Calu3 (cell line): Measurements from ENCODE around the gene RNF213. TPM values are rescaled to one million over a fixed set of nuclear protein-coding genes. Genes with fewer than 3 reads are reported as not detected.

Experiments
- BruUV-seq: library from RNA; stranded (reverse); fragments of 400-500 nt; replicated peaks from 2 replicates; lab custom pipeline; 2021; lab: Mats Ljungman, UMichigan
- CTCF ChIA-PET: fragments of 300-600 bp; sonication (Branson Sonifier 250); formaldehyde crosslinking; loops from one replicate; lab custom pipeline; 2022; ENCODE audit warnings: antibody characterized with exemption; lab: Charles Lee
- DNase-seq: peaks from one replicate; pipeline ENCODE4 v3.0.0; 2022
- H3K27ac Mint-ChIP-seq: one replicate; pipeline ENCODE4 v1.8.0; 2022; ENCODE audit warnings: mixed read lengths; ENCODE audit not compliant: unreplicated experiment
- H3K27me3 Mint-ChIP-seq: one replicate; pipeline ENCODE4 v1.8.0; 2022; ENCODE audit warnings: mixed read lengths; ENCODE audit not compliant: unreplicated experiment
- H3K36me3 Mint-ChIP-seq: one replicate; pipeline ENCODE4 v1.8.0; 2022; ENCODE audit warnings: mild to moderate bottlenecking, moderate library complexity, mixed read lengths; ENCODE audit not compliant: insufficient read depth, unreplicated experiment
- H3K4me1 Mint-ChIP-seq: one replicate; pipeline ENCODE4 v1.8.0; 2022; ENCODE audit warnings: mild to moderate bottlenecking, low read depth, mixed read lengths; ENCODE audit not compliant: unreplicated experiment
- H3K4me3 Mint-ChIP-seq: one replicate; pipeline ENCODE4 v1.8.0; 2022; ENCODE audit warnings: mild to moderate bottlenecking, low read depth, moderate library complexity, mixed read lengths; ENCODE audit not compliant: unreplicated experiment
- H3K9me3 Mint-ChIP-seq: one replicate; pipeline ENCODE4 v1.8.0; 2022; ENCODE audit warnings: low read depth, mixed read lengths; ENCODE audit not compliant: unreplicated experiment
- intact Hi-C: fragments of 100-400 bp; cut with micrococcal nuclease; formaldehyde crosslinking; loops from one replicate; pipeline ENCODE4 v1.10.0; 2022; ENCODE audit not compliant: unreplicated experiment
- total RNA-seq: library from RNA; stranded (reverse); gene quantifications from 2 replicates; pipeline ENCODE4 v1.2.3, GENCODE V29; 2022
- TF ChIP-seq, protein P1 (sequence below): fragments of 200-600 bp; IDR thresholded peaks from one replicate; pipeline ENCODE4 v1.8.0; 2022; ENCODE audit warnings: antibody characterized with exemption; ENCODE audit not compliant: unreplicated experiment

The RNF213 gene
- total RNA-seq, 1 experiment from 2014 or later, result 221 TPM

DNA sequence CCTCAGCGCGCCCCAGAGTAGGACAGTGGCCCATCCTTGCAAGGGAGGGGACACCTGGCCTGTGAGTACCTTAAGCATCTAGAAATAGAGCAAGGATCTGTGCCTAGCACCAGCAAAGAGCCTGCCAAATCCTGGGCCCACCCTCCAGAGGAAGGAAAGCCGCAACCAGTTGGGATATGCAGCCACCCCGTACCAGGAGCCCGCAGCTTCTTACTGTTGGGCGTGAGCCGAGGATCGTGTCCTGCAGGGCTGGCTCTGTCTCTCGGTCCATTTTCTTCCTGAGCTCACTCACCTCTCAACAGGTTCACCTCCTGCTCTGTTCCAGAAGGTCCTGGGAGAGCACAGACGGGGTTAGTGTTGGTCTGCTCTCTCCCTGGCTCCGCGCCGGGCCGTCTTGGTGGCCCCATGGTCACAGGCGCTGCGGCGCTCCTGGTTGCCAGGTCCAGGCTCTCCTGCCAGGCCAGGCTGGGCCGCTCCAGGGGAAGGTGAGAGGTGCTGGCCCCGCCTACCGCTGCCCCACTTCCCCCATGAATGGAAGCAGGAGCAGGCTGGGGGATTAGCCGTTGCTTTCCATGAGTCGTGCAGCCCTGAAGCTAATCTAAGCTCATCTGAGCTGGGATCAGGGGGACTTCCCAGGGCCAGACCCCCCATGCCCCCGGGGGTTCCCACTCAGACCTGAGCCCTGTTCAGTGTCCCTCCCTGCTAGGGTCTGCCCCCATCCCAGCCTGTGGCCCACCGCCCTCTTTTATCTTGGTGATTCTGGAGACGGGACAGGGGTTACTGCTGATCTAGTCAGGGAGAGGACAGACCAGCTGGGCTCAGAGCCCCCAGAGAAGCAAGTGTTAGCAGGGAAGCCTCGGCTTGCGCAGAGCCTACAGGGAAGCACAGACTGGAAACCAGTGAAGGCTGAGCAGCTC, 167.0 kb downstream of the RNF213 start:
- no TSS peak for BruUV-seq
- Mint-ChIP-seq H3K4me3 (no peak overlapping the region), H3K27ac (no peak overlapping the region), H3K36me3 (peaks cover 15% of the 10 kb centered on the region), H3K27me3 (no peaks in the 10 kb centered on the region), H3K9me3 (no peaks in the 10 kb centered on the region), H3K4me1 (no peaks in the 10 kb centered on the region)
- TF ChIP-seq, protein P1, sequence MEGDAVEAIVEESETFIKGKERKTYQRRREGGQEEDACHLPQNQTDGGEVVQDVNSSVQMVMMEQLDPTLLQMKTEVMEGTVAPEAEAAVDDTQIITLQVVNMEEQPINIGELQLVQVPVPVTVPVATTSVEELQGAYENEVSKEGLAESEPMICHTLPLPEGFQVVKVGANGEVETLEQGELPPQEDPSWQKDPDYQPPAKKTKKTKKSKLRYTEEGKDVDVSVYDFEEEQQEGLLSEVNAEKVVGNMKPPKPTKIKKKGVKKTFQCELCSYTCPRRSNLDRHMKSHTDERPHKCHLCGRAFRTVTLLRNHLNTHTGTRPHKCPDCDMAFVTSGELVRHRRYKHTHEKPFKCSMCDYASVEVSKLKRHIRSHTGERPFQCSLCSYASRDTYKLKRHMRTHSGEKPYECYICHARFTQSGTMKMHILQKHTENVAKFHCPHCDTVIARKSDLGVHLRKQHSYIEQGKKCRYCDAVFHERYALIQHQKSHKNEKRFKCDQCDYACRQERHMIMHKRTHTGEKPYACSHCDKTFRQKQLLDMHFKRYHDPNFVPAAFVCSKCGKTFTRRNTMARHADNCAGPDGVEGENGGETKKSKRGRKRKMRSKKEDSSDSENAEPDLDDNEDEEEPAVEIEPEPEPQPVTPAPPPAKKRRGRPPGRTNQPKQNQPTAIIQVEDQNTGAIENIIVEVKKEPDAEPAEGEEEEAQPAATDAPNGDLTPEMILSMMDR, result no peak
- CTCF ChIA-PET, result interaction anchor here (0.5 to 1.1 kb wide), 9 partner anchors 12 to 561 kb away, joined by 3 to 11 read pairs (median 4); no protein-coding TSS in a partner anchor
- DNase-seq, result no peak
- intact Hi-C loops, result loop anchor here (2.0 kb wide), 2 partner anchors 147 to 553 kb away; no protein-coding TSS in a partner anchor

DNA sequence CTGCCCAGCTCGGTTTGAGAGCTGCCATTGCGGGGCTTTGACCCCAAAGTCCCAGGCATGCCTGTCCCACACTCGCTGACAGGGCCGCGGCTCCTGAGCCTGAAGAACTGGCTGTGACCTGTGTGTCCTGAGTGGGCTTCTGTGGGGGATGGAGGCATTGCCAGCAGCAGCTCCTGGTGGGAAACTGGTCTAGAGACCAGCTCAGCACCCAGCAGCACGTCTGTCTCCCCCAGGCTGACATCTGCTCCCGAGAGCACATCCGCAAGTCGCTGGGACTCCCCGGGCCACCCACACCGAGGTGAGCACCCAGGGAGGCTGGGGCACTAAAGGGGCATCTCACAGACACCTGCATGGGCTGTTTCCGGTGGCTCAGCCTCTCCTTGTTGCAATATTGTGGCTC, 167.7 kb downstream of the RNF213 start:
- Mint-ChIP-seq H3K27me3 (no peaks in the 10 kb centered on the region), H3K27ac (no peak overlapping the region), H3K36me3 (peaks cover 15% of the 10 kb centered on the region), H3K4me3 (no peak overlapping the region), H3K4me1 (no peaks in the 10 kb centered on the region), H3K9me3 (no peaks in the 10 kb centered on the region)
- no TSS peak for BruUV-seq
- intact Hi-C loops, result no loop called here
- TF ChIP-seq, protein P1, result no peak
- CTCF ChIA-PET, result no interaction called here
- DNase-seq, result no peak

DNA sequence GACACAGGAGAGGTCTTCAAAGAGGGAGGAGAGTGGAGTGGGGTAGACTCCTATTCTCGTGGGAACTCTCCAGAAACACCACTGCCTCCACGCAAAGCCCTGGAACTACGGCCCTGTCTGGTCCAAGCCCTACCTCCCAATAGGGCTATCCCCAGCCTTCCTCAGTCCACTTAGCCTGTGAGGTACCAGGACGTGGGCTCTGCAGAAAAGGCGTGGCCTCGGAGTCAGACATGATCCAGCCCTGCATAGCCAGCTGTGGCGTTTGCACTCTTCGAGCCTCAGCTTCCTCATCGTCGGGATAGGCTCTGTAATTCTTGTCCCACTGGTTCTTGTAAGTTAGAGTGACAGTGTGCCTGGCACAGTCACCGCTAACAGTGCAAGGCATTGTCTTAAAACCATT, 168.1 kb downstream of the RNF213 start:
- CTCF ChIA-PET, result no interaction called here
- H3K4me1 Mint-ChIP-seq, result no peaks in the 10 kb centered on the region
- H3K4me3 Mint-ChIP-seq, result no peak overlapping the region
- H3K27ac Mint-ChIP-seq, result no peak overlapping the region
- BruUV-seq, result no TSS peak
- H3K27me3 Mint-ChIP-seq, result no peaks in the 10 kb centered on the region
- intact Hi-C loops, result no loop called here
- TF ChIP-seq, protein P1, result no peak
- DNase-seq, result no peak
- no peaks in the 10 kb centered on the region for H3K9me3 Mint-ChIP-seq
- H3K36me3 Mint-ChIP-seq, result peaks cover 15% of the 10 kb centered on the region

DNA sequence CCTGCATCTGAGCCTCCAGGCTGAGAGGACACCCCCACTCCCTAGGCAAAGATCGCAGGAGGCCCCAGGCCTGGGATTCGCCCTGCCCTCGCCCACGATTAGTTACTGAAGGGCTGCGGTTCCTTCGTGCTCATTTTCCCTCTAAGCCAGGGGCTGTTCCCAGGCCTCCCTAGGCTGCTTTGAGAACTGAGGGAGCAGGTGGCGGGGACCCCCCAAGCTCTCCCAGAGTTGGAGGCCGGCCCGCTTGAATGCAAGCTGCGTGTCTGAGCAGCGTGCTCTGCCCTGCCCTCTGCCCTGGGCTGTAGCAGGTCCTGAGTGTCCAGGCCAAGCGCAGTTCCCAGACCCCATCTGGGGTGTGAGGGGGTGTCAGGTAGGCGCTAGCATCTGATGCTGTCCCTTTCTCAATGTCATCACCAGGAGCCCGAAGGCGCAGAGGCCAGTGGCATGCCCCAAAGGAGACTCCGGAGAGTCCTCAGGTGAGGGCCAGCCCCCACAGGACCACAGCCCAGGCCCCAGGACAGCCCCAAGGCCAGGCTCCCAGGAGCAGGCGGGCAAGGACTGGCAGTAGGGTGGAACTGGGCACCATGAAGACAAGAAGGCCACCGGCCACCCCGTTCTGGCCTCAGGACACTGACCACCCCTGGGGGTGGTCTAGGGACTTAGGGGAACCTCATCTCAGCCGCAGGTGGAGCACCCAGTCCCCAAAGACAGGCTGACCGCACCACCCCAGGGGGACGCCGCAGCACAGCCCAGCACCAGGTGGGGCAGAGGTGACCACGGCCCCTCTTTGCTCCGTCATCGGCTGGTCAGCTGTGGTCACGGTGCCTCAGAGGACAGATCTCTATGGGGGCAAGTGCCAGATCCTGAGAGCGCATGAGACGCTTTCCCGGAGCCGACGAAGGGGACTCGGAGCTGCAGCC, 169.0 kb downstream of the RNF213 start:
- H3K36me3 Mint-ChIP-seq, result peaks cover 11% of the 10 kb centered on the region
- no peak overlapping the region for H3K4me3 Mint-ChIP-seq
- H3K4me1 Mint-ChIP-seq, result no peaks in the 10 kb centered on the region
- no peaks in the 10 kb centered on the region for H3K9me3 Mint-ChIP-seq
- TF ChIP-seq, protein P1, result no peak
- DNase-seq, result no peak
- no peaks in the 10 kb centered on the region for H3K27me3 Mint-ChIP-seq
- CTCF ChIA-PET, result no interaction called here
- H3K27ac Mint-ChIP-seq, result no peak overlapping the region
- no TSS peak for BruUV-seq
- intact Hi-C loops, result no loop called here
